Activated T-helper 17 cell treated with anti-CD3 and anti-CD28 coated beads, Interleukin-2, amount 50 U/mL, for 72 hours (primary cell): ENCODE data around the gene BEST1. TPM values are rescaled to one million over a fixed set of nuclear protein-coding genes. Genes with fewer than 3 reads are reported as not detected.

Experiments
- ATAC-seq: fragments of 150-1000 bp; cut with Tn5 transposase; replicated peaks from 2 replicates; pipeline ENCODE4 v1.10.0; 2021; ENCODE audit warnings: mild to moderate bottlenecking, moderate library complexity
- H3K27ac Mint-ChIP-seq: one replicate; pipeline ENCODE4 v1.8.0; 2022; ENCODE audit warnings: mixed read lengths
- H3K27me3 Mint-ChIP-seq: one replicate; pipeline ENCODE4 v1.8.0; 2022; ENCODE audit warnings: mixed read lengths
- H3K36me3 Mint-ChIP-seq: one replicate; pipeline ENCODE4 v1.8.0; 2022; ENCODE audit warnings: low read depth, mild to moderate bottlenecking, mixed read lengths
- H3K4me1 Mint-ChIP-seq: one replicate; pipeline ENCODE4 v1.8.0; 2022; ENCODE audit warnings: mixed read lengths
- H3K4me3 Mint-ChIP-seq: one replicate; pipeline ENCODE4 v1.8.0; 2022; ENCODE audit warnings: mild to moderate bottlenecking, mixed read lengths
- H3K9me3 Mint-ChIP-seq: one replicate; pipeline ENCODE4 v1.8.0; 2022; ENCODE audit warnings: mixed read lengths
- total RNA-seq, 2 donors: library from RNA; stranded (reverse); gene quantifications; one replicate each; pipeline ENCODE4 v1.2.3, GENCODE V29; 2022

Gene BEST1
- total RNA-seq, 2 donors from 2014 or later = 0.05 to 0.24 TPM

DNA sequence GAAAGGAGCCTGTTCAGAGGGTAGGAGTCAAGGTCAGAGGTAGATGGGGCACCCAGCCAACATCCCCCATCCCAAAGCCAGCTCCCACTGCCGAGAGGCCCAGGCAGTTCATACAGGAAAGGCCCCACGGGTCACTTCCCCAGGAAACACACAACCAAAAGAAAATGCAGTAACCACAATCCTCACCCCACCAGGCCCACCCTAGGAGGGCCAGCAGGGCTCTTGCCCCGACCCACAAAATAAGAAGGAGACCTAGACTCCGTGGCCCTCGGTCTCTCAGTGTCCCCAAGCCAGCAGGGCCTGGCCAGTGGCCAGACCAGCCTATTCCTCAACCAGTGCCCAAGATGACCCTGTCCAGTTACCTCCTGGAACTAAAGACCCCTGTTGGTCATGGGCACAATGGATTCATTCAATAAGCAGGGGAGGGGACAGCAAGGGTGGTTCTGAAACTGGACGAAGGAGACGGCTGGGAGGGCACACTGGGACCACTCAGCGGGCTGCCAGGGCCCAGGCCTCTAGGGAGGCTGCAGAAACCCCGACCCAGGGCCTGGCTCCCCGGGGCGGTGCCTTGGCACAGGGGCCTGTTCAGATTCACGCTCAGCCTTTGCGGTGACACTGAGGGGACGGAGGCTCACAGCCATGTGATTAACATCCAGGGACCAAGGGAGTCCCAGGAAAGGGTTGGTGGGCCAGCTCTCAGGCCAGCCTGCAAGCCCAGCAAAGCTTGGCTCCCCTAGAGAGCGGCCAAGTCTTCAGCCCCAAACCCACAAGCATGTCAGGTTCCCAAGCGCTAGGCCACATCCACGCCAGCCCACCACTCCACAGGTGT, 38.2 kb upstream of the BEST1 start:
- H3K27ac Mint-ChIP-seq = peak overlapping the region; percentile 36

DNA sequence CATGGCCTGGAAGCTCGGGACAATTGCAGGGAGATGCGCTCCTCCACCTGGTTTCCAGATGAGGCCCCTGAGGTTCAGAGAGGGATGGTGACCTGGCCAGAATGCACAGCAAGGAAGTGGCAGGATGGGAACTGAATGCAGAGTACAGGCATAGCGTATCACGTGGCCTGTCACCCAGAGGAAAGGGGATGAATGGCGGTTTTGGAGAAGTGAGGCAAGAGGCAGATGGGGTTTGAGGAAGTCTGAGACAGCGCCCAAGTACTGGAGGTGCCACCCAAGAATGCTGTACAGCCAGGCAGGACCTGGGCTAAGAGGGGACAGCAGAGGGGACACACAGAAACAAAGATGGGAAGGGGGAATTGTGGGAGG, 37.6 kb upstream of the BEST1 start:
- no peaks in the 10 kb centered on the region for H3K36me3 Mint-ChIP-seq
- H3K27me3 Mint-ChIP-seq = peaks cover 25% of the 10 kb centered on the region
- H3K4me1 Mint-ChIP-seq = no peaks in the 10 kb centered on the region
- H3K9me3 Mint-ChIP-seq = no peaks in the 10 kb centered on the region
- H3K4me3 Mint-ChIP-seq = no peak overlapping the region
- H3K27ac Mint-ChIP-seq = no peak overlapping the region
- ATAC-seq = no peak

More for the DNA sequence above, 38.2 kb upstream of the BEST1 start:
- Mint-ChIP-seq H3K4me1 (no peaks in the 10 kb centered on the region), H3K9me3 (no peaks in the 10 kb centered on the region), H3K27me3 (peaks cover 25% of the 10 kb centered on the region), H3K4me3 (no peak overlapping the region), H3K36me3 (no peaks in the 10 kb centered on the region)
- ATAC-seq = no peak

- Mint-ChIP-seq H3K9me3 (no peaks in the 10 kb centered on the region), H3K27me3 (peaks cover 31% of the 10 kb centered on the region), H3K27ac (no peak overlapping the region), H3K4me1 (no peaks in the 10 kb centered on the region), H3K4me3 (no peak overlapping the region), H3K36me3 (no peaks in the 10 kb centered on the region)
- ATAC-seq = no peak
Observed at GRCh38 chr11:61912991-61913698, 37.0 kb upstream of the BEST1 start.

DNA sequence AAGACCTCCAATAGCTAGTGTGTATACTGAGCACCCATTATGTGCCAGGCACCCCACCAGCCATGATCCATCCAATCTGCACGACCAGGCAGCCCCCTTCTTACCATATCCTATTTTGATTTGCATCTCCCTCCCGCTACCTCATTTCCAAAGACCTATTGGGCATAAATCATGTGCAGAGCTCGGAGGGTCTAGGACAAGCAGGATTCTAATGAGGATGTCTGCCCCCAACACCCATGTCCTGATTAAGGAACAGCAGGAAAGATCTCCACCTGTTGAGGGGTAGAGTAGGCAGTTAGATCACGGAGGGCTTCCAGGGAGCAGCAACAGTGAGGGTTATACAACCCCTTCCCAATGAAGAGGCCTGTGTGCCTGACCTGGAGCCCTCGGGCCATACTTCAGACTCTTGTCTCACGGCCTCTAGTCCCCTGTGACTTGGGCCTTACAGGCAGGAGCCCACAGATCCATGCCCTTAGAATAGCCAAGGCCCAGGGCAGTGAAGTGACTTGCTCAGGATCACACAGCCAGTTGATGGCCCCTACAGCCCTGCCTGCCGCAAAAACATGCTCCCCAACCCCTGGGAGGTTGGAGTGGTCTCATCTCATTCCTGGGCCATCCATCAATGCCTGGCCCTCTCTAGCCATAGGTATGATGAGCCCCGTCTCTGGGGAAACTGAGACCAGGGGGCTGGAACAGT, 36.3 kb upstream of the BEST1 start:
- H3K27me3 Mint-ChIP-seq = peaks cover 37% of the 10 kb centered on the region

DNA sequence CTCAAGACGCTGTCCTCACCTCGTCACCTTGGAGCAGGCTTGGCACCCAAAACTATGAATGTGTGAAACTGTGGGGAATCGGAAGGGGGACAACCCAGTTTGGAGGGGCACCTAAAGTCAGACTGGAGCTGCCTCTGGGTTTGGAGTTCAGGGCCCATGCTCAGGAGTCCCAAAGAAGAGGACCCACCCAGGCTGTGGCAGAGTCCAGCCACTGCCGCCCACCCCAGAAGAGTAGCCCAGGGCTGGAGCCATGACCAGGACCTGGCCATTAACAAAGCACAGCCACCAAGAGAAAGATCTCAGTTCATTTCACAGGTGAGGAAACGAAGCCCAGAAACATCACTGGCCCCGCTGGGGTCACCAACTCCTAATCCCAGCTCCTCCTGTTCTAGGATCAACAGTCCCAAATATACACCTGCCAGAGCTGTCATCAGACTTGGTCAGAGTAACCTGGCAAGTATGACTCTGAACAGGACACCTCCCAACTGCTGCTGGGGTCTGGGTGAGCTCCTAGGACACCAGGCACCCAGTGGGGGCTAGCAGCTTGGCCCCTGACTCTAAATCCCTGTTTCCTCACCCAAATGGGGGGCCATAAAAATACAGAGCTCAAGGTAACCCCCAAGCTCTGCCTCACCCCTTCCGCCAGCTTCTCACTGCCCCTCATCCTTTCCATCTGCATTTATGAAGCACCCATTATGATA, 35.5 kb upstream of the BEST1 start:
- no peaks in the 10 kb centered on the region for H3K9me3 Mint-ChIP-seq
- no peak overlapping the region for H3K27ac Mint-ChIP-seq
- H3K27me3 Mint-ChIP-seq = peaks cover 41% of the 10 kb centered on the region
- H3K36me3 Mint-ChIP-seq = no peaks in the 10 kb centered on the region
- H3K4me3 Mint-ChIP-seq = no peak overlapping the region
- H3K4me1 Mint-ChIP-seq = no peaks in the 10 kb centered on the region
- no peak for ATAC-seq

More for the DNA sequence above, 36.3 kb upstream of the BEST1 start:
- H3K36me3 Mint-ChIP-seq = no peaks in the 10 kb centered on the region
- no peaks in the 10 kb centered on the region for H3K4me1 Mint-ChIP-seq
- ATAC-seq = no peak
- no peak overlapping the region for H3K27ac Mint-ChIP-seq
- H3K4me3 Mint-ChIP-seq = no peak overlapping the region
- no peaks in the 10 kb centered on the region for H3K9me3 Mint-ChIP-seq

DNA sequence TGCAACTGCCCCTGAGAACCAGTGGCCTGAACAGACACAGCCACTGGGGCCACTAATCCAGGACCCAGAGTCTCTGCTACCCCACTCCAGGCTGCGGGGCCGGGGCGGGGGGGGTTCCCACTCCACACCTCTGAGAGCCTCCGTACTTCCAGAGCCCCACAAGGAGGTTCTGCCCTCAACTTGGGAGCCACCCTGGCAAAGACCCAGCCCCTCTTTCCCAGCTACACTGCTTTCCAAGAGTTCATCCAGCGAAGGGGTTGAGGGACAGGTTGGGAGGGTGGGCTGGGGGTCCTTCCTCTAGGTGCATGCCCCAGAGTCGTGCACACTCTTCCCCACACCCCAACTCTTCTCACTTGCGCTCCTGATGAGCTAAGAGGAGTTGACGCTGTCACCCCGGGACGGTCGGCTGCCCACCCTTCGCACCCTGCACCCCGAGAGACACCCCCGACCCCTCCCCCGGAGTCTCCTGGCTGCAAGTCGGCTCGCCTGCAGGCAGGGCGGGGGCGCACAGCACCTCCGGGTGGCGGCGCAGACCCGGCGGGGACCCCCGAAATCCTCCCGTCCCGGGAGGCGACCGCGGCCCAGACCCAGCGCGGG, 33.3 kb upstream of the BEST1 start:
- Mint-ChIP-seq H3K27me3 (peaks cover 54% of the 10 kb centered on the region), H3K4me1 (no peaks in the 10 kb centered on the region), H3K27ac (no peak overlapping the region), H3K36me3 (no peaks in the 10 kb centered on the region), H3K4me3 (no peak overlapping the region), H3K9me3 (no peaks in the 10 kb centered on the region)
- ATAC-seq = no peak

DNA sequence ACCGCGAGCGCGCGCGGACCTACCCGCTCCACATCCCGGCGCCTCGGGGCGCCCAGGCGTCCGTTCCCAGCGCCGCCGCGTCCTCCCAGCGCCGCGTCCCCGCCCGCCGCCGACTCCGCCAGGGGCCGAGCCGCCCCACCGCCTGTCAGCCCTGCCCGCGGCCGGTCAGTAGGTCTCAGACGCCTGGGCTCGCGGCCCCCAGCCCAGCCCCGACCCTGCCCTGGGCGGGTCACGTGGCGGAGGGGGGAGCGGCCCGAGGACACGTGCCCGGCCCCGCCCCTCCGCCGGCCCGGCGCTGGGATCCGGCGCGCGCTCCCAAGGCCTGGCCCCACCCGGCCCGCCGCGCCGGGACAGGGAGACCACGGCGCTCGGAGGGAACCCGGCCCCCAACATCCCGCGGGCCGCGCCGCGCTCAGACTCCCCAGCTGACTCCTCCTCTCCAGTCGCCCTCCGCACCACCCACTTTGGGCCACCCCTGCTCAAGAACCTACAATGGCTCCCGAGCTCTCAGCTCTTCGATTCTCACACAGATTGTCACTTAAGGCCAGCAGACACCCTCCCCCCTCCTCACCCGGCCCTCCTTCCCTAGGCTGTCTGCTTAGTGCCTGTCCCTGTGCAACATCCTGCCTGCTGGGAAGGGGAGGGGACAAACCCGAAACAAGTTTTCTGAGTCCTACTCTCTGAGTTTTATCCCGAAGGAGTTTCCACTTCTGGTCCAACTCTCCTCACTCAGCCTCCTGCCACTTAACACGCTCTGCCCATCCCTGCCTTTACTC, 32.6 kb upstream of the BEST1 start, which contains the start of gene RAB3IL1:
Gene RAB3IL1, minus strand, starts transcription at position 233 of the 776 bp plus-strand sequence. Its CDS starts 199 bp downstream, at position 34.
- peak; percentile 53 for ATAC-seq
- no peak within 1 kb of the TSS for H3K27ac Mint-ChIP-seq
- peaks cover 52% of the 10 kb centered on the region for H3K27me3 Mint-ChIP-seq
- H3K9me3 Mint-ChIP-seq = no peaks in the 10 kb centered on the region
- no peaks in the 10 kb centered on the region for H3K36me3 Mint-ChIP-seq
- H3K4me1 Mint-ChIP-seq = no peaks in the 10 kb centered on the region
- peak within 1 kb of the TSS; percentile 49 for H3K4me3 Mint-ChIP-seq

DNA sequence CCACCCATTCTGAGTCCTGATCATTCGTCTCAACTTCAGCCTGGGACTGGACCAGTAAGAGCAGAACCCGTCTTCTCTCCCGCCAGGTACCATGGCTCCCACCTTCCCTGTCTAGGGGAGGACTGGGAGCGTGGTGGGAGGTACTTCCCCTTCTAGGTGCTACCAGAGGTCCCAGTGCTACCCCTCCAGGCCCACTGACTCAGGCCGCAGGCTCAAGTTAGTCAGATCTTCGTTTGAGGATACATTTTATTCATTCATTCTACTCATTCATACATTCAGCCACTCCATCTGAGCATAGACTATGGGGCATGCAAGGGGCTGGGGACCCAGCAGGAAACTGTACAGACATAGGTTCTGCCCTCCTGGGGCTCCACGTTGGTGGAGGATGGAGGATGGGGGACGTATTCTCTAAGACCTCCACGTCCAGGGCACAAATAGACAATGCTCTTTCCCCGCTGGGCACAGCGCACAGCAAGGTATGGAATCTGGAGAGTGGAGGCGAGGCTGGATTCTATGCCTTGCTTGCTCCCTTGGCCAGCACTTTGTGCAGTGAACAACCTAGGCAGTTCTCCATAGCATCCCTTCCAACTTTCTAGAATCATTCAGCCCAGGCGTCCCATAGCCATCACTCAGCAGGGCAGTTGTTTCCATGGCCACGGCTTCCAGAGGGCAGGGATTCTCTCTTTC, 31.8 kb upstream of the BEST1 start:
- H3K36me3 Mint-ChIP-seq = no peaks in the 10 kb centered on the region
- H3K27me3 Mint-ChIP-seq = peaks cover 49% of the 10 kb centered on the region
- H3K4me3 Mint-ChIP-seq = peak overlapping the region; percentile 49

DNA sequence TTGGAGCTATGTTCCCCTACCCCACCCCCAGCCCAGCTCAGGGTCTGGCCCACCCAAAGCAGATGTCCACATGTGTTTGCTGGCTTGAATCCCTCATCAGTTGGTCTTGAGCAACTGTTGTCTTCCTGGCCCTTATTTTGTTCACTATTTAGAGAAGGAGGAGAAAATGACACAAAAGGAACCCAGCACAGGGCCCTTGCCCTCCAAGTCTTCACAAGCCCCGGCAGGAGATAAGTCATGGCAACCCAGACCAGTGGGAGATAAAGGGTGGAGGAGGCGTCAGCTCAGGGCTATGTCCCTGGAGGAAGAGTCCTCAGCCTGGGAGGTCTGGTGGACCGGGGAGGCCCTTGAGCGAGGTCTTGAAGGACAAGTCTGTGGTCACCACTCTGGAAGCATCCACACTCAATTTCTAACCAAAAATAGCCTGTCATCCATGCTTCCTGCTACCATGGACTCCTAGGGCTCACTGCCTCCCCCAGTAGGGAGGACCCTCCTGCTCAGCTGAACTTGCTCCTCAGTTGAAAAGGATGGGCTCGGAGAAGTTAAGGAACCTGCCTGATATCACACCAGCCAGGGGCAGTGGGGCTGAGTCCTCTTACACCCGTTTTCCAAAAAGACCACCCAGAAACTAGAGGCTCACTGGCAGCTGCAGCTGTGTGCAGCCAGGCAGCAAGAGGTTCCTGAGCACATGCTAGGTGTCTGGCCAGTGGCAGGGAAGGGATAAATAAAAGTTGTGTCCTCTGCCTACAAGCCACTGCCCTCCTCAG, 31.0 kb upstream of the BEST1 start:
- no peak overlapping the region for H3K4me3 Mint-ChIP-seq
- ATAC-seq = no peak
- no peaks in the 10 kb centered on the region for H3K4me1 Mint-ChIP-seq
- H3K27ac Mint-ChIP-seq = no peak overlapping the region
- no peaks in the 10 kb centered on the region for H3K9me3 Mint-ChIP-seq
- H3K36me3 Mint-ChIP-seq = no peaks in the 10 kb centered on the region
- peaks cover 46% of the 10 kb centered on the region for H3K27me3 Mint-ChIP-seq

More for the DNA sequence above, 31.8 kb upstream of the BEST1 start:
- no peaks in the 10 kb centered on the region for H3K4me1 Mint-ChIP-seq
- no peaks in the 10 kb centered on the region for H3K9me3 Mint-ChIP-seq
- ATAC-seq = no peak
- no peak overlapping the region for H3K27ac Mint-ChIP-seq

DNA sequence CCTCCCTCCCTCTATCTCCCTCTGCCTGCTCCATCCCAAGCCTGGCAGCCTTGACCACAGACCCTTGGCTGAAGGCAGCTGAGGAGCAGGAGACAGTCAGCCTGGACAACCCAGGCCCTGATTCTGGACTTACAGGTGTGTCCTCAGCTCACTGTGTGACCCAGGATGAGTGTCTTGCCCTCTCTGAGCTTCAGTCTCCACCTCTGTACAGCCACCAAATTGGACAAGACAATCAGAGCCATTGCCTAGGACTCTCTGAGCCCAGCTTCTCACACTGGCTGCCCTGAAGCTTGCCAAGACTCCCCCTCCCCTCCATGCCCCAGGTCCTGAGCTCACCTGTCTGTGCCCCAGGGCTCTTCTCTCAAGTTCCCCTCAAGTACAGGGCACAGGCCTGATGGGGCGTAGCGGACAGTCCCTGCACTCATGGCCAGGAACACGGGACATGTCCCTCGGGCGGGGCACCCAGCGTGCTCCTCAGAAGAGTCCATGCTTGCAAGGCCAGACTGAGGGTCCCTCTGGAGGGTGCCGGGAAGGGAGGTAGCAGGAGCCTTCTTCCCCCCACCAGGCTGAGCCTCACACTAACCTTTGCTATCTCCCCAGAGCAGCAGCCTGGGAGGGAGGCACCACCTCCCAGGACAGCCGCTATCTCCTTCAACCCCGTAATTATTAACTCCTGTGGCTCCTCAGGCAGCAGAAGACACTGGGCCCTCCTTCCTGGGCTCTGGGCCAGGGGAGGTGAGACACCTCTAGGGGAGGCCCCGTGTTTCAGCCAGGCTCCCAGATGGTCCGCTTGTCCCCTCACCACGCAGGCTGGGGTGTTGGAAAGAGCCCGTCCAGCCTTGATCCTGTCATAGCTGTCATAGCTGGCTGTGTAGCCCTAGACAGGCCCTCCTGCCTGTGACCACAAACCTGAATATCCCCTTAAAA, 30.2 kb upstream of the BEST1 start:
- Mint-ChIP-seq H3K27ac (no peak overlapping the region), H3K4me3 (no peak overlapping the region), H3K27me3 (peaks cover 45% of the 10 kb centered on the region), H3K4me1 (no peaks in the 10 kb centered on the region), H3K9me3 (no peaks in the 10 kb centered on the region), H3K36me3 (no peaks in the 10 kb centered on the region)
- ATAC-seq = no peak

DNA sequence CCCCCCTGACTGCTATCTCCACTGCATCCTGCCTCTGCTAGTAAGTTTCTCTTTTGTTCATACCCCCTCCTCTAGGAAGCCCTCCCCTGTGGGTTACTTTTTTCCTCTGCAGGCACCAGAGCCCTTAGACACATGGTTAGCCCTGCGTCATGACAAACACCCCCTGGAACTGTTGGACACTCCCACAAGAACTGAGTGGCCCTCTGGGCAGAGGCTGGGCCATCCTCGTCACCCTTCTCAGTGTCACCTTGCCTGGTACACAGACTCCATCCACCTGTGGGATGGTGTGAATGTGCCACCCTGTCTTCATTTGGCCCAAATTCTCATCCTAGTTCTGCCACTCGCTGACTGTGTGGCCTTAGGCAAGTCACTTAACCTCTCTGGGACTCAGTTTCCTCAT, 28.7 kb upstream of the BEST1 start:
- H3K9me3 Mint-ChIP-seq = no peaks in the 10 kb centered on the region
- no peak overlapping the region for H3K4me3 Mint-ChIP-seq

More for the DNA sequence above, 28.7 kb upstream of the BEST1 start:
- no peaks in the 10 kb centered on the region for H3K36me3 Mint-ChIP-seq
- H3K27ac Mint-ChIP-seq = no peak overlapping the region
- no peaks in the 10 kb centered on the region for H3K4me1 Mint-ChIP-seq
- no peak for ATAC-seq
- H3K27me3 Mint-ChIP-seq = peaks cover 36% of the 10 kb centered on the region
